Measurements from ENCODE around the gene RBM39. TPM values are rescaled to one million over a fixed set of nuclear protein-coding genes. Genes with fewer than 3 reads are reported as not detected.

The RBM39 gene
- total and polyA plus RNA-seq, 2 of the 13 experiments (the other 11 are each of a cell fraction or from before 2014, with no cell fraction given) = 788 to 920 TPM

- H3K4me2 ChIP-seq (ENCODE audit: low read depth, low read length) = peak overlapping the region; percentile 98
- TF ChIP-seq ELK4 (CRISPR knock-in tag; IDR thresholded peaks at IDR 0.05; ENCODE audit: borderline replicate concordance) = no peak
- TF ChIP-seq POLR2A (IDR thresholded peaks at IDR 0.05; ENCODE audit: insufficient read depth in 1 of 2, low read depth in 2 of 2, low read length in 2 of 2) = peak in 1 of 2 experiments; percentile 18; a peak in 1 of 4 replicates
- TF ChIP-seq SCMH1 (CRISPR knock-in tag; IDR thresholded peaks at IDR 0.05; ENCODE audit: borderline replicate concordance) = no peak
- no peak for TF ChIP-seq ARNTL (CRISPR knock-in tag; IDR thresholded peaks at IDR 0.05)
- no peak for TF ChIP-seq FOXP1 (IDR thresholded peaks at IDR 0.05)
- no peak for TF ChIP-seq FOXP1 (CRISPR knock-in tag; IDR thresholded peaks at IDR 0.05)
- TF ChIP-seq SRY (CRISPR knock-in tag; IDR thresholded peaks at IDR 0.05) = no peak
- TF ChIP-seq ARID3A (IDR thresholded peaks at IDR 0.05; ENCODE audit: low read depth, low read length) = no peak; the same call in 1 of the 2 replicates
- TF ChIP-seq U2AF2 (IDR thresholded peaks at IDR 0.05; ENCODE audit: low read depth, low read length) = no peak
- no peak for TF ChIP-seq ZNF207 (IDR thresholded peaks at IDR 0.05; ENCODE audit: borderline replicate concordance)
- TF ChIP-seq JARID2 (CRISPR knock-in tag; IDR thresholded peaks at IDR 0.05; ENCODE audit: insufficient replicate concordance) = no peak
- TF ChIP-seq RXRB (CRISPR knock-in tag; IDR thresholded peaks at IDR 0.05; ENCODE audit: borderline replicate concordance) = no peak
- TF ChIP-seq, protein P1, sequence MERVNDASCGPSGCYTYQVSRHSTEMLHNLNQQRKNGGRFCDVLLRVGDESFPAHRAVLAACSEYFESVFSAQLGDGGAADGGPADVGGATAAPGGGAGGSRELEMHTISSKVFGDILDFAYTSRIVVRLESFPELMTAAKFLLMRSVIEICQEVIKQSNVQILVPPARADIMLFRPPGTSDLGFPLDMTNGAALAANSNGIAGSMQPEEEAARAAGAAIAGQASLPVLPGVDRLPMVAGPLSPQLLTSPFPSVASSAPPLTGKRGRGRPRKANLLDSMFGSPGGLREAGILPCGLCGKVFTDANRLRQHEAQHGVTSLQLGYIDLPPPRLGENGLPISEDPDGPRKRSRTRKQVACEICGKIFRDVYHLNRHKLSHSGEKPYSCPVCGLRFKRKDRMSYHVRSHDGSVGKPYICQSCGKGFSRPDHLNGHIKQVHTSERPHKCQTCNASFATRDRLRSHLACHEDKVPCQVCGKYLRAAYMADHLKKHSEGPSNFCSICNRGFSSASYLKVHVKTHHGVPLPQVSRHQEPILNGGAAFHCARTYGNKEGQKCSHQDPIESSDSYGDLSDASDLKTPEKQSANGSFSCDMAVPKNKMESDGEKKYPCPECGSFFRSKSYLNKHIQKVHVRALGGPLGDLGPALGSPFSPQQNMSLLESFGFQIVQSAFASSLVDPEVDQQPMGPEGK (CRISPR knock-in tag; IDR thresholded peaks at IDR 0.05) = no peak
- TF ChIP-seq FOXJ3 (CRISPR knock-in tag; IDR thresholded peaks at IDR 0.05; ENCODE audit: borderline replicate concordance) = no peak
- TF ChIP-seq HOXA3 (CRISPR knock-in tag; IDR thresholded peaks at IDR 0.05) = no peak
- TF ChIP-seq TERF1 (CRISPR knock-in tag; IDR thresholded peaks at IDR 0.05) = no peak
- no peak for TF ChIP-seq IRF2 (CRISPR knock-in tag; IDR thresholded peaks at IDR 0.05)
- no peak for TF ChIP-seq PHB2 (IDR thresholded peaks at IDR 0.05; ENCODE audit: partially characterized antibody)
- TF ChIP-seq ASH2L (IDR thresholded peaks at IDR 0.05; ENCODE audit: insufficient read length, low read depth, low read length) = peak; percentile 48
- TF ChIP-seq ZSCAN25 (CRISPR knock-in tag; IDR thresholded peaks at IDR 0.05) = no peak
Observed at GRCh38 chr20:35738410-35739179, 3.5 kb downstream of the RBM39 start.

More at GRCh38 chr20:35738410-35739179, 3.5 kb downstream of the RBM39 start:
- CTCF ChIA-PET (ENCODE audit: low intra/inter-chr PET ratio, low total read pairs) = no interaction called here
- POLR2A ChIA-PET = interaction anchor here (1.0 to 8.6 kb wide), 8 partner anchors 8 to 40 kb away, joined by 3 to 211 read pairs (median 4); partner anchors contain the start of genes NFS1 and ROMO1
- H3K4me1 ChIP-seq (ENCODE audit: insufficient read depth, low read length) = peaks cover 75% of the 10 kb centered on the region
- no peaks in the 10 kb centered on the region; a peak in 1 of 5 replicates for H3K27me3 ChIP-seq (ENCODE audit: control insufficient read depth in 1 of 2, insufficient read depth in 2 of 2, low read length in 2 of 2)
- peak overlapping the region; percentile 5; the same call in 1 of the 2 replicates for H3K9ac ChIP-seq (ENCODE audit: insufficient read depth, low read depth, low read length)
- H3K27ac ChIP-seq (ENCODE audit: extremely low read length, insufficient read depth, low read length) = no peak overlapping the region
- ATAC-seq = no peak
- no peak for FAIRE-seq
- peaks cover 80% of the 10 kb centered on the region for H4K20me1 ChIP-seq (ENCODE audit: insufficient read depth, low read length)
- H3K36me3 ChIP-seq (replicated peaks in 1 of 2; ENCODE audit: control insufficient read depth in 1 of 2, insufficient read depth in 2 of 2, low read length in 2 of 2) = peaks cover 25 to 63% of the 10 kb centered on the region in 2 experiments
- intact Hi-C loops (cut with micrococcal nuclease; ENCODE audit: unreplicated experiment) = no loop called here
- H3K9me3 ChIP-seq (ENCODE audit: low read length) = no peaks in the 10 kb centered on the region
- no peak overlapping the region for H2AFZ ChIP-seq (ENCODE audit: low read length)
- H3K4me3 ChIP-seq (replicated peaks in 1 of 3; ENCODE audit: insufficient read depth in 1 of 3, low read depth in 2 of 3, low read length in 3 of 3) = peak overlapping the region in 2 of 3 experiments; percentile 91 to 92; a peak in 3 of 6 replicates
- BruUV-seq (replicated peaks) = no TSS peak
- 91% methylated on average over 4 of the region's 4 CpGs for WGBS (ENCODE audit: low lambda C conversion rate)
- no peak for DNase-seq (ENCODE audit: low spot score)
- in situ Hi-C loops (cut with HindIII; ENCODE audit: extremely low pct_ligation_motif_present, low pct_unique_long_range_greater_than_20kb) = no loop called here
- peaks cover 94% of the 10 kb centered on the region for H3K79me2 ChIP-seq (ENCODE audit: insufficient read depth, low read length)
